ENCODE measurements around the gene ACAT2. TPM values are rescaled to one million over a fixed set of nuclear protein-coding genes. Genes with fewer than 3 reads are reported as not detected.
"Not testable (repeated sequence)": the region's sequence is repeated elsewhere in the genome, so short reads cannot be mapped to it uniquely, and the experiment has no call there.

ACAT2 gene
- 108 and 109 TPM in 2 replicates for total RNA-seq

GRCh38 chr6:159761873-159762680 lies at the start of gene ACAT2:
Gene ACAT2 (plus strand): TSS chr6:159762045. CDS start chr6:159762088, 43 bp downstream.
- Mint-ChIP-seq H3K9me3 (no peaks in the 10 kb centered on the region), H3K27ac (peak within 1 kb of the TSS; percentile 93), H3K27me3 (ENCODE audit: low read depth) (no peaks in the 10 kb centered on the region), H3K36me3 (ENCODE audit: low read depth) (peaks cover 60% of the 10 kb centered on the region), H3K4me1 (ENCODE audit: low read depth) (peaks cover 46% of the 10 kb centered on the region), H3K4me3 (ENCODE audit: low read depth) (peak within 1 kb of the TSS; percentile 93)
- peak; percentile 91 for DNase-seq (ENCODE audit: low spot score)
- intact Hi-C loops (cut with micrococcal nuclease) = loop anchor here (1.0 kb wide), 3 partner anchors 27 to 69 kb away; partner anchors contain the start of genes SOD2 and TCP1

GRCh38 chr6:159712389-159712788 lies 49.5 kb upstream of the ACAT2 start:
- not testable (repeated sequence) for H3K36me3 Mint-ChIP-seq (ENCODE audit: low read depth)

GRCh38 chr6:159713984-159714383 lies 47.9 kb upstream of the ACAT2 start:
- peaks cover 7% of the 10 kb centered on the region for H3K9me3 Mint-ChIP-seq
- peaks cover 4% of the 10 kb centered on the region for H3K27me3 Mint-ChIP-seq (ENCODE audit: low read depth)
- H3K36me3 Mint-ChIP-seq (ENCODE audit: low read depth) = peaks cover 8% of the 10 kb centered on the region
- no peak overlapping the region for H3K4me3 Mint-ChIP-seq (ENCODE audit: low read depth)
- intact Hi-C loops (cut with micrococcal nuclease) = no loop called here
- peaks cover 4% of the 10 kb centered on the region for H3K4me1 Mint-ChIP-seq (ENCODE audit: low read depth)
- no peak for DNase-seq (ENCODE audit: low spot score)
- H3K27ac Mint-ChIP-seq = no peak overlapping the region

More at GRCh38 chr6:159712389-159712788, 49.5 kb upstream of the ACAT2 start:
- DNase-seq (ENCODE audit: low spot score); H3K4me1 Mint-ChIP-seq (ENCODE audit: low read depth); H3K9me3 Mint-ChIP-seq; H3K27me3 Mint-ChIP-seq (ENCODE audit: low read depth); H3K27ac Mint-ChIP-seq; intact Hi-C loops (cut with micrococcal nuclease); H3K4me3 Mint-ChIP-seq (ENCODE audit: low read depth): not testable (repeated sequence)

GRCh38 chr6:159714404-159714803 lies 47.4 kb upstream of the ACAT2 start:
- Mint-ChIP-seq H3K9me3 (peaks cover 5% of the 10 kb centered on the region), H3K27ac (no peak overlapping the region), H3K4me3 (ENCODE audit: low read depth) (no peak overlapping the region), H3K36me3 (ENCODE audit: low read depth) (peaks cover 6% of the 10 kb centered on the region), H3K27me3 (ENCODE audit: low read depth) (peaks cover 2% of the 10 kb centered on the region), H3K4me1 (ENCODE audit: low read depth) (peaks cover 4% of the 10 kb centered on the region)
- intact Hi-C loops (cut with micrococcal nuclease) = no loop called here
- no peak for DNase-seq (ENCODE audit: low spot score)

GRCh38 chr6:159715166-159715565 lies 46.7 kb upstream of the ACAT2 start:
- intact Hi-C loops (cut with micrococcal nuclease) = no loop called here
- Mint-ChIP-seq H3K27me3 (ENCODE audit: low read depth) (no peaks in the 10 kb centered on the region), H3K9me3 (no peaks in the 10 kb centered on the region), H3K36me3 (ENCODE audit: low read depth) (peaks cover 4% of the 10 kb centered on the region), H3K4me3 (ENCODE audit: low read depth) (no peak overlapping the region), H3K27ac (no peak overlapping the region), H3K4me1 (ENCODE audit: low read depth) (peaks cover 4% of the 10 kb centered on the region)
- DNase-seq (ENCODE audit: low spot score) = no peak

- H3K9me3 Mint-ChIP-seq = no peaks in the 10 kb centered on the region
- DNase-seq (ENCODE audit: low spot score) = no peak
- no peaks in the 10 kb centered on the region for H3K27me3 Mint-ChIP-seq (ENCODE audit: low read depth)
- no peak overlapping the region for H3K27ac Mint-ChIP-seq
- H3K36me3 Mint-ChIP-seq (ENCODE audit: low read depth) = peaks cover 4% of the 10 kb centered on the region
- peaks cover 4% of the 10 kb centered on the region for H3K4me1 Mint-ChIP-seq (ENCODE audit: low read depth)
- no peak overlapping the region for H3K4me3 Mint-ChIP-seq (ENCODE audit: low read depth)
- intact Hi-C loops (cut with micrococcal nuclease) = no loop called here
Observed at GRCh38 chr6:159715605-159716004, 46.2 kb upstream of the ACAT2 start.

GRCh38 chr6:159716247-159717096 lies 45.4 kb upstream of the ACAT2 start:
- no peak overlapping the region for H3K4me3 Mint-ChIP-seq (ENCODE audit: low read depth)
- H3K9me3 Mint-ChIP-seq = no peaks in the 10 kb centered on the region
- intact Hi-C loops (cut with micrococcal nuclease) = no loop called here
- no peak overlapping the region for H3K27ac Mint-ChIP-seq
- no peaks in the 10 kb centered on the region for H3K27me3 Mint-ChIP-seq (ENCODE audit: low read depth)
- H3K4me1 Mint-ChIP-seq (ENCODE audit: low read depth) = peaks cover 4% of the 10 kb centered on the region
- no peak for DNase-seq (ENCODE audit: low spot score)
- peaks cover 4% of the 10 kb centered on the region for H3K36me3 Mint-ChIP-seq (ENCODE audit: low read depth)

GRCh38 chr6:159718634-159719033 lies 43.2 kb upstream of the ACAT2 start:
- peaks cover 20% of the 10 kb centered on the region for H3K36me3 Mint-ChIP-seq (ENCODE audit: low read depth)
- DNase-seq (ENCODE audit: low spot score) = no peak
- intact Hi-C loops (cut with micrococcal nuclease) = no loop called here
- peaks cover 11% of the 10 kb centered on the region for H3K9me3 Mint-ChIP-seq
- no peaks in the 10 kb centered on the region for H3K27me3 Mint-ChIP-seq (ENCODE audit: low read depth)
- no peak overlapping the region for H3K27ac Mint-ChIP-seq
- H3K4me1 Mint-ChIP-seq (ENCODE audit: low read depth) = peaks cover 6% of the 10 kb centered on the region
- H3K4me3 Mint-ChIP-seq (ENCODE audit: low read depth) = no peak overlapping the region

- Mint-ChIP-seq H3K27me3 (ENCODE audit: low read depth) (no peaks in the 10 kb centered on the region), H3K36me3 (ENCODE audit: low read depth) (peaks cover 25% of the 10 kb centered on the region), H3K9me3 (peaks cover 11% of the 10 kb centered on the region), H3K27ac (no peak overlapping the region), H3K4me1 (ENCODE audit: low read depth) (peaks cover 6% of the 10 kb centered on the region), H3K4me3 (ENCODE audit: low read depth) (no peak overlapping the region)
- DNase-seq (ENCODE audit: low spot score) = no peak
- intact Hi-C loops (cut with micrococcal nuclease) = no loop called here
Observed at GRCh38 chr6:159719287-159719686, 42.6 kb upstream of the ACAT2 start.

- peaks cover 8% of the 10 kb centered on the region for H3K4me1 Mint-ChIP-seq (ENCODE audit: low read depth)
- intact Hi-C loops (cut with micrococcal nuclease) = loop anchor here (5.0 kb wide), 1 partner anchor 132 kb away; no protein-coding TSS in a partner anchor
- peaks cover 28% of the 10 kb centered on the region for H3K36me3 Mint-ChIP-seq (ENCODE audit: low read depth)
- H3K27ac Mint-ChIP-seq = no peak overlapping the region
- no peak for DNase-seq (ENCODE audit: low spot score)
- H3K27me3 Mint-ChIP-seq (ENCODE audit: low read depth) = no peaks in the 10 kb centered on the region
- H3K9me3 Mint-ChIP-seq = peaks cover 11% of the 10 kb centered on the region
- H3K4me3 Mint-ChIP-seq (ENCODE audit: low read depth) = no peak overlapping the region
Observed at GRCh38 chr6:159720708-159721107, 41.1 kb upstream of the ACAT2 start.

- not testable (repeated sequence) for H3K27ac Mint-ChIP-seq; DNase-seq (ENCODE audit: low spot score); H3K4me3 Mint-ChIP-seq (ENCODE audit: low read depth); H3K27me3 Mint-ChIP-seq (ENCODE audit: low read depth)
- intact Hi-C loops (cut with micrococcal nuclease) = loop anchor here (5.0 kb wide), 1 partner anchor 130 kb away; no protein-coding TSS in a partner anchor
- H3K36me3 Mint-ChIP-seq (ENCODE audit: low read depth) = peaks cover 34% of the 10 kb centered on the region
- peaks cover 11% of the 10 kb centered on the region for H3K9me3 Mint-ChIP-seq
- H3K4me1 Mint-ChIP-seq (ENCODE audit: low read depth) = peaks cover 13% of the 10 kb centered on the region
Observed at GRCh38 chr6:159721981-159722380, 39.9 kb upstream of the ACAT2 start.

- Mint-ChIP-seq H3K9me3 (peaks cover 11% of the 10 kb centered on the region), H3K4me3 (ENCODE audit: low read depth) (no peak overlapping the region), H3K27ac (no peak overlapping the region), H3K27me3 (ENCODE audit: low read depth) (no peaks in the 10 kb centered on the region), H3K4me1 (ENCODE audit: low read depth) (peaks cover 13% of the 10 kb centered on the region), H3K36me3 (ENCODE audit: low read depth) (peaks cover 34% of the 10 kb centered on the region)
- no peak for DNase-seq (ENCODE audit: low spot score)
- intact Hi-C loops (cut with micrococcal nuclease) = loop anchor here (5.0 kb wide), 1 partner anchor 130 kb away; no protein-coding TSS in a partner anchor
Observed at GRCh38 chr6:159722655-159723054, 39.2 kb upstream of the ACAT2 start.

Measured in activated T-helper 2 cell treated with anti-CD3 and anti-CD28 coated beads, Interferon-gamma antibody, Interleukin-2, Interleukin-4, amounts not matched to agents 10 μg/mL and 5 μg/mL and 100 μg/mL, durations not matched to agents 14 hours and 24 hours and 36 hours (primary cell).